Stimulated activated naive CD8-positive, alpha-beta T cell treated with anti-CD3 and anti-CD28 coated beads, Interleukin-15, amount 100 ng/mL, for 72 hours (primary cell): ENCODE results near the gene RBM18.

Experiments used
- ATAC-seq: fragments of 150-1000 bp; cut with Tn5 transposase; 2 replicates; pipeline ENCODE4 v1.10.0; 2021; ENCODE audit warnings: mild to moderate bottlenecking, moderate library complexity
- DNase-seq, 2 donors: peaks; one replicate each; pipeline ENCODE4 v3.0.0; 2021 to 2022
- H3K27ac Mint-ChIP-seq, 2 donors: one replicate each; pipeline ENCODE4 v1.8.0; 2022; ENCODE audit warnings: mild to moderate bottlenecking in 2 of 2, mixed read lengths in 2 of 2, moderate library complexity in 2 of 2
- H3K27me3 Mint-ChIP-seq: one replicate; pipeline ENCODE4 v1.8.0; 2022; ENCODE audit warnings: mixed read lengths
- H3K4me1 Mint-ChIP-seq: one replicate; pipeline ENCODE4 v1.8.0; 2022; ENCODE audit warnings: mild to moderate bottlenecking, mixed read lengths
- H3K4me3 Mint-ChIP-seq, 2 donors: one replicate each; pipeline ENCODE4 v1.8.0; 2022; ENCODE audit warnings: mild to moderate bottlenecking in 2 of 2, mixed read lengths in 2 of 2, moderate library complexity in 1 of 2
- H3K9me3 Mint-ChIP-seq, 2 donors: one replicate each; pipeline ENCODE4 v1.8.0; 2022; ENCODE audit warnings: mixed read lengths in 2 of 2

The RBM18 gene

DNA sequence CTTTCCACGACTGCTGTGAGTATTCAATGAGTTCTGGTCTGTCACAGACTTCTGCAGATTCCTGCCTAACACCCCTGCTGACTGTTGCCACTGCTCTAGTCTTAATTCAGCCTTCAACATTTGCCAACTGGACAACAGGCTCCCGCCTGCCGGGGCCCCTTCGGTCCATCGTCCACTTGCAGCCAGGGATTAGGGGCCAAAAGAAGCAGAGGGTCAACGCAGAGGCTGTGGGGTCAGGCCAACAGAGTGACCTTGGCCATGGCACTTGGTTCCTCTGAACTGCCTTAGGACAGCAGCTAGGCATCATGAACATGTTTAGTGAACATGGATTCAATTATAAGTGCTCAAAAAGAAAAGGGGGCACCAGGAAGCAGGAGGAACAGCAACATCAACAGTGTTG is 76.3 kb downstream of the RBM18 start:
- Mint-ChIP-seq H3K9me3 (no peaks in the 10 kb centered on the region), H3K4me3 (no peak overlapping the region), H3K27ac (no peak overlapping the region), H3K4me1 (no peaks in the 10 kb centered on the region), H3K27me3 (peaks cover 3% of the 10 kb centered on the region)
- ATAC-seq = no peak
- DNase-seq = no peak
